Stimulated activated CD4-positive, alpha-beta T cell treated with anti-CD3 and anti-CD28 coated beads, TNF-alpha, amount 100 ng/mL, for 24 hours (primary cell): ENCODE measurements around the gene COL8A2.

Source experiments
- DNase-seq, 3 experiments: peaks; one replicate each; pipeline ENCODE4 v3.0.0-alpha.2; 2020; ENCODE audit warnings: low read depth in 3 of 3

COL8A2 gene

DNA sequence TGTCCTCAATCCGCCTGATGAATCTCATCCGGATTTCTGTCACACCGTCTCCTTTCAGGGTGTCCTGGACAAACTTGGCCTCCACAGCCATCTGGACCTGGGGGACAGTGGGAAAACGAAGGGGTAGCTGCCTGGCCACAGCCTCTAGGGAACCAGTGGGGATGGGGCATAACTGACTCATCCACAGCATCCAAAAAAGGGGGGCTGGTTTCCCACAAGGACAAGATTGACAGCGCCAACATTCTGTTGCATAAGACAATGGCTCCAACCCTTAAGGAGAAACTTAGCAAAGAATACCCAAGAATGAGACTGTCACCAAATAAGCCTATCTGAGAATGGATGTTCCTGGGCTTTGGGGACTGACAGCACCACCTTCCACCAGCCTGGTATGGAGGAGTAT is 12.2 kb upstream of the COL8A2 start:
- DNase-seq, result no peak

DNA sequence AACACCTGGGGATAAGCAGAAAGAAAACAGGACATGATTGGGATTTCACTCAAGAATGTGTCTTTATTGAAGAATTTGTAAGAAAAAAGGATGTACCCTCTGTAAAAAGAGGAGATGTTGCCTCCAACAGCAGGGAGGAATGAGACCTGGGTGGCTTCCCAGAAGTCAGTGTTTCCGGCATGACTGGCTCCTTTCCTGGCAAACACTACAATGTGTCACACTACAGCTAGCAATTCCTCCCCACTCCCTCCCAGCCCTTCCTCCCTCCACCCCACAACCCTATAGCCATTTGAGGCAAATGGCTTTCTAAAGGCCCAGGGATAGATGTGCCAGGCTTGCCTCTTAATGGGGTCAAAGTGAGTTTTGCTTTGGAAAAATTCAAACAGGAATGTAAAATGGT is 11.5 kb upstream of the COL8A2 start:
- no peak for DNase-seq

DNA sequence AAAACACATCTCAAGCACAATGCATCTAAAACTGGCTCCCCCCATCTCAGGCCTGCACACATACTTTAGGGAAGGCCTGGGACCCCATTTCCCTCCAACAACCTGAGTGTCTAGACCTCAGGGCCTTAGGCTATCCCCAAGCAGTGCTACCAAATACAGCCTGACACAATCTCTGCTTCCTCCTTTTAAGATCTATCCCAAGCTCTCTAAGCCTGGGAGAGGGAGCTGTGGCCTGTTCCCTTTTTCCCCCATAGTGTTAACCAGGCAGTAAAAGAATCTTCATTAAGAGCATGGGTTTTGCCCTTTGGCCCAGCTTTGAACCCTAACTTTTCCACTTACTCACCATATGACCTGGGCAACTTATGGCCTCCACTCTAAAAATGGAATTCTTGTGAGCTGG is 10.8 kb upstream of the COL8A2 start:
- no peak for DNase-seq

DNA sequence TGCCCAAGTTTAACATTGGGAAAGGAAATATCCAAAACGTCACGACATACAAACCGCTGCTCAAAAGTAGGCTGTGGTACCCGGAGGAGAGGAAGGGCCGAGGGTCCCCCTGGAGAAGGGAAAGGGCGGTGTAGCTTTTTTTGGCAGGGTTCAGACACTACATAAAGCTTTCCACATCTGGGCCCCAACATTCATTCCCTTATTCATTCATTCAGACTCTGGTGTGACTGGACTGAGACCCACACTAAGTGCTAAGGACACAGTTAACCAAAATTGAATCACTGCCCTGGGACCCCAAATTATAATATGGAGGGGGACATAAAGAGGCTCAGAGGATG is 10.3 kb upstream of the COL8A2 start:
- no peak for DNase-seq

DNA sequence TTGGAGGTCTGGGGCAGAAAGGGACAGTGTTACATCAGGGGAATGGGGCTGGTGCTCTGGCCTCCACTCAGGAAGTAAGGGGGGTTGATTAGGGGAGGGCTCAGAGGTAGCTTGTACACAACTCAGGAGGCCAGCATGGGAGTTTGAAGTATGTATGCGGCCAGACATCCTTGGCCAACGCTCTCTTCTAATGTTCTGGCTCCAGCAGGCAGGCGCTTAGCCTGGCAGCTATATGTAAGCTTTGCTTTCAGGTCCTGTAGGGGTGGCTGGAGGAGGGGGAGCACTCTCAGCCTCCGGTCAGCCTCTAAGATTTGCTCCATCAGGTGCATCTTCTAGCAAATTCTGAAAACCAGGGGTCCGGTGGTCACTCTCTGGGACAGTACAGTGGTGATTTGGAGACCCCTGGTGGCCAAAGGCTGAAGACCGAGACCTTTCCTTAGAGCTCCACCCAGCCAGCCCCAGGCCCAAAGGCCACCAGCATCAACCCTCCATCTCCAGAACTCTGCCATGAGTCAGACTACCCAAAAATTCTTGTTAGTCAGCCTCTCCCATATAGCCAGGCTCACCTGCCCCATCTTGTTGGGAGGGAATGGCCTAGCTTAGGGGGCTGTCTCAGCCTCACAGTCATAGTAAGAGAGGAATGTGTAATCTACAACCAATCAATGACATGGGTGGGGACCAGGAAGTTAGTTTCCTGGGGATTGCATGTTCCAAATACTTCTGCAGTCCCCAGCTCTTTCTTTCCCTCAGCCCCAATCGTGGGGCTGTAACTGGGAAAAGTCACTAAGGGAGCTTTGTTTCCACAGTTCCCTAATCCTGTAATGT is 9.7 kb upstream of the COL8A2 start:
- no peak for DNase-seq

DNA sequence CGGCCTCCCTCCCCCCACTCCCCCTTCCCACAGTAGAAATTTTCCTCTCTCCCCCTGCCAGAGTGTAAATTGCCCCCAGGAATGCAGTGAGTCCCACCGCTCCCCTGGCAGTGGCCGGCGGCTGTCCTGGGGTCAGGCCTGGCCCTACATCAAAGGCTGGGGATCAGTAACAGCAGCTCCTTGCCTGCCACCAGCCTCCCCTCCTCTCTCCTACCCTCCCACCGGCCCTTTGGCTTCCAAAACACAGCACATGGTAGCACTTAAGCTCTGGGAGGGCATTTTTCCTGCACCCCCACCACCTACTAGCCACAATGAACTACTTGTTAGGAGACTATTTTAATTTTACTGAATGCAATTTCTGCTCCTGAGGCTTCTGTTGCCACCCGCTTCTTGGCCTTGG is 9.0 kb upstream of the COL8A2 start:
- DNase-seq, result no peak

DNA sequence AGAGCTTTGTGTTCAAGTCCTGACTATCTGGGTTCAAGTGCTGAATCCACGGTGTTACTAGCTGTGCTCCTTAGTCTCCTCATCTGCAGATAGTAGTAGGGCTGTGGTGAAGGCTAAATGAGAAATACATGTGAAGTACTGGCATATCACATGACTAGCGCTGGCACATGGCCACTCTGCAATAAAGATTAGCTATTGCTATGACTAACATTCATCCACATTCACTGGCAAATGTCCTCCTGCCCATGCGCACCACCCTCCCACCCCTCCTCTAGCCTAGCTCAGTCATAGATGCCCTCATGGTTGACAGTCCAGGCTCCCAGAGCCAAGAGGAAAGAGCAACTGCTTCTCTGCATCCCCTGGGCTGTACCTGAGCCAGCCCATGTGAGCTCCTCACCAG is 8.5 kb upstream of the COL8A2 start:
- no peak for DNase-seq

DNA sequence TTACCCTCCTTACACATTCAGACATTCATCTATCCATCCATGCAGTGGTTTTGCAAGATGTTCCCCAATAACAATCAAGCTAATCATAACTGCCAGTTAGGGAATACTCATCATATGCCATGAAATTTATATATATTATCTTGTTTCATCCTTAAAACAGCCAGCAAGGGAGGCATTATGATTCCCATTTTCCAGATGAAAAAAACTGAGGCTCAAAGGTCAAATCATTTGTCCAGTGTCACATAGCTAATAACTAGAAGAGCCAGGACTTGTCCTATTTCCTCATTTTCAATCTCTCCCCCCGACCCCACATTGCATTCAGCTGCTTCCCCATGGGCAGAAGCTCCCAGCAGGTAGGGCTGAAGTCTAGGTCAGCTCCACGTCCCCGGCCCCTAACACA is 7.0 kb upstream of the COL8A2 start:
- DNase-seq, result no peak

DNA sequence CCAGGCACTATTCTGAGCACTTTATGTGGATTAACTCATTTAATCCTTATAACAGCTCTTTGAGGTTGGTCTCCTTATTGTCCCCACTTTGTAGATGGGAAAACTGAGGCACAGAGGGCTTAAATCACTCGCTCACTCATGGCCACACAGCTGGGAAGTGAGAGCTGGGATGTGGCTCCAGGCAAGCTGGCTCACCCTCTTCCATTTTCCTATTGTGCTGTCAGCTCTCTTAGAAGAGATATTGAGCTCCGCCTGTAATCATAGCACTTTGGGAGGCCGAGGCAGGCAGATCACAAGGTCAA is 3.8 kb upstream of the COL8A2 start:
- DNase-seq, result no peak

DNA sequence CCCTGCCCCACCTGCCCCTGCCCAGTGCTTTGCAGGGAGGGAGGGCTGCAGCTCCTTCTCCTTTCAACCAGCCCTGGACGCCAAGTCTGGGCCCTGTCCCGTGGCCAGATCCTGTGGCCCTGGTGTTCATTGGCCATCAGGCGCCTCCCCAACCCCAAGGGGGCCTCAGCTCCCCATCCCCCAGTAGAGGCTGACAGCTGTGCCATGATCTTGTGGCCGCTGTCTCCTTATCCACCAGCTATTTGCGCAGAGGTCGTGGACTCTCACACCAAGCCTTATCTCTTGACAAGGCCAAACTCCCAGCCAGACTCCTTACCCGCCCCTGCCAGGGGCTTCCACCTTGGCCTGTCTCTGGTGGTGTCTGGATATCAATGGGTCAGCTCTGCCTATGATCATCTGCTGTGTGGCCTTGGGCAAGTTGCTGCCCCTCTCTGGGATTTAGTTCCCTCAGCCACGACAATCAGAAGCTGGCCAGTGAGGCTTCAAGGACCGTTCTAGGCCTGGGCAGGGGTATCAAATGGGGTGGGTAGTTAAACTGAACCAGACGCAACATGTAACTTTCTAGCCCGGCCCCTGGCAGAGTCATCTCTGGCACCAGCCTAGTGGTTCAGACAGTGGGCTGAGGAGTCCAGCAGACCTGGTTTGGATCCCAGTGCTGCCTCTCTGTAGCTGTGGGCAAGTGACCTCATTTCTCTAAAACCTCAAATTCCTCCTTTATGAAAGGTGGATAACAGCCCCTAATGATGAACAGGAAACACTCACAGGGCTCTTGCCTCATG is 3.3 kb upstream of the COL8A2 start:
- no peak for DNase-seq

DNA sequence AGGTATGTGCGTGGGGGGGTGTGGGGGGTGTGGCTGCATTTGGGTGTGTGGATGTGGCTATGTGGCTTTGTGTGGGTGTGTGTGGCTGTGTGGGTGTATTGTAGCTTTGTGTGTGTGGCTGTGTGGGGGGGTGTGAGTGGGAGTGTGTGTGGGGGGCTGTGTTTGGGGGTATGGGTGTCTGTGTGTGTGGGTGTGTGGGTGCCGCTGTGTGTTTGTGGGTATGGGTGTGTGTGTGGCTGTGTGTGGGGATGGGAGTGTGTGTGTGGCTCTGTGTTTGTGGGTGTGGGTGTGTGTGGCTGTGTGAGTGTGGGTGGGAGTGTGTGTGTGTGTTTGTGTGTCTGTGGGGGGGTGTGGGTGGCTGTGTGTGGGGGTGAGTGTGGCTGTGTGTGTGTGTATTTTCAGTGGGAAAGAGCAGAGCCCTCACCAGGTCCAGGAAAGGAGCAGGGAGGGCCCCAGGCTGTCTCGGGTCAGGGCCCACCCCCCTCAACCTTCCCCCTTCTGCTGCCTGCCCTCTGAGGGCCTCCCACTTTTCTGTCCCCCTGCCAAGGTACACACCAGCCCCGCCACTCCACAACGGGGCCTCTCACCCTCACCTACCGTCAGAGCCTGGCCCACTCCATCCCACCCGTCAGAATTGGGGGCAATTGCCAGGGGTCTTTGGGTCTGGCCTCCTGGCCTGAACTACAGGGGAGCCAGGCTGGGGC is 1.9 kb upstream of the COL8A2 start:
- DNase-seq, result no peak

DNA sequence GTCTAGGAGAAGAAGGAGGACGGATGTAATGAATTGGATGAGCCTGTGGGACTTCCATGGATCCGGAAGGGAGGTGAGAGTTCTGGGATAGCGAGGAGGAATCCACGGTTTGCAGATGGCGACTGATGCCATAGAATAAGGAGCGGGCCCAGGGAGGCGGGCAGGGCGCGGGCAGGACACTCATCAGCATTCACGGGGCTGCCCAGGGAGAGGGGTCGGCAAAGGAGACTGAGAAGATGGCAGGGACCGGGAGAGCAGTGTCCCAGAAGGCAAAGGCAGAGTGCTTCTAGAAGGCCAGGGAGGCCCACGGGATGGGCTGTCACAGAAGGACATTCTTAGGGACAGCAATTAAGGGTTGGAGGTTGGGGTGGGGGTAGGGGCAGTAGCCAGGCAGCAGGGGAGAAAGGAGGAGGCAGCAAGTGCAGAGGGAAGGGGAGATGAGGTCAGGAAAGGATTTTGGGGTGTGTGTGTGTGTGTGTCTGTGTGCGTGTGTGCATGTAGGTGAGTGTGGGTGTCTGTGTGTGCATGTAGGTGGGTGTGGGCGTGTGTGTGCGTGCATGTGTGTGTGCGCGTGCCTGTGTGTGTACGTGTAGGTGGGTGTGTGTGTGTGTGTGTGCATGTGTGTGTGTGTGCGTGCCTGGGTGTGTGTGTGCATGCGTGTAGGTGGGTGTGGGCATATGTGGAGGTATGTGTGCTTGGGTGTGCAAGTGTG is 1.1 kb upstream of the COL8A2 start:
- DNase-seq, result no peak

DNA sequence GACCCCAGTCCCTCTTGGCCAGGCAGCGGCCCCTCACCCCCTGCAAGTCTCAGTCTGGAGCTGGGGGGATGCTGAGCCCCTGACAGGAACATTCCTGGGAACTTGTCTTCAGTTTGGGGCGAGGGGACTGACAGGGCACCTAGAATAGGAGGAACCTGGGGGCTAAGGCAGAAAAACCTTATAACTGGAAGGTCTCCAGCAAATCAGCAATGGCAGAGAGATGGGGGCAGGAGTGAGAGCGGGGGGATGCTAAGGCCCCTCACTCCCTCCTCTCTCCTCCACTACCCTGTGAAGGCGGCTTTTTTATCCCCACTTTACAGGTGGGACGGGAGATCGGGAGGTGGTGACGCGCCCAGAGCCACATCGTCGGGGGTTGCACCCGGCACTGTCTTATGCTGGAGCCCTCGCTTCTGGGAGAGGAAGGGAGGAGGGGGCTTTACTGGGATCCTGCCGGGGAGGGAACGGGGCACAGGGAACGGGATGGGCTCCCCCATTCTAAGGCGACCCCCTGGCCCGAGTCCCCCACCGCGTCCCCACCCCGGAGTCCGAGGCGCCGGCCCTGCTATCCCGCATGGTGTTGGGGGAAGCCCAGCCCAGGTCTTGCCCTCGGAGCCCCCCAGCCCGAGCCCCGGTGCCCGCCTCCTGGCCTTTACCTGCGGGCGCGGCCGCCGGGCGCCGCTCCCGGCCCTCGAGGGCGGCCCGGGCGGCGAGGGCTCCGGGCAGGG is 456 bp downstream of the COL8A2 start:
- no peak for DNase-seq

DNA sequence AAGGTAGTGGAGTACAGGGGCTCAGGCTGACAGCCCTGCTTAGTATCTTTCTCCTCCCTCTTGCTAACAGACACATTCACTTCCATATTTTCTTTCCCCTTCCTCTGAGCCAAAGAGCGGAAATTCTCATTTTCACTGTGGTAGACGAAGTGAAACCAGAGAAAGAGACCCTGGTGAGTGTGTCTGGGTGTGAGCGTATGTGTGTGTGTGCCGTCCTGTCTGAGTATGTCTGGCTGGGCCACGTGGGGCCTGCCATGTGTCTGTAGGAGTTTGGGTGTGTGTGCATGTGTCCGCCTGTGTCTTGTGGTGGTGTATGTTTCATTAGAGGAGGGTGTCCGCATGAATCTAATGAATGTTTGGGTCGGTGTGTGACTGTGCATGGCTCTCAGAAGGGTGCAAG is 1.7 kb downstream of the COL8A2 start:
- no peak for DNase-seq

DNA sequence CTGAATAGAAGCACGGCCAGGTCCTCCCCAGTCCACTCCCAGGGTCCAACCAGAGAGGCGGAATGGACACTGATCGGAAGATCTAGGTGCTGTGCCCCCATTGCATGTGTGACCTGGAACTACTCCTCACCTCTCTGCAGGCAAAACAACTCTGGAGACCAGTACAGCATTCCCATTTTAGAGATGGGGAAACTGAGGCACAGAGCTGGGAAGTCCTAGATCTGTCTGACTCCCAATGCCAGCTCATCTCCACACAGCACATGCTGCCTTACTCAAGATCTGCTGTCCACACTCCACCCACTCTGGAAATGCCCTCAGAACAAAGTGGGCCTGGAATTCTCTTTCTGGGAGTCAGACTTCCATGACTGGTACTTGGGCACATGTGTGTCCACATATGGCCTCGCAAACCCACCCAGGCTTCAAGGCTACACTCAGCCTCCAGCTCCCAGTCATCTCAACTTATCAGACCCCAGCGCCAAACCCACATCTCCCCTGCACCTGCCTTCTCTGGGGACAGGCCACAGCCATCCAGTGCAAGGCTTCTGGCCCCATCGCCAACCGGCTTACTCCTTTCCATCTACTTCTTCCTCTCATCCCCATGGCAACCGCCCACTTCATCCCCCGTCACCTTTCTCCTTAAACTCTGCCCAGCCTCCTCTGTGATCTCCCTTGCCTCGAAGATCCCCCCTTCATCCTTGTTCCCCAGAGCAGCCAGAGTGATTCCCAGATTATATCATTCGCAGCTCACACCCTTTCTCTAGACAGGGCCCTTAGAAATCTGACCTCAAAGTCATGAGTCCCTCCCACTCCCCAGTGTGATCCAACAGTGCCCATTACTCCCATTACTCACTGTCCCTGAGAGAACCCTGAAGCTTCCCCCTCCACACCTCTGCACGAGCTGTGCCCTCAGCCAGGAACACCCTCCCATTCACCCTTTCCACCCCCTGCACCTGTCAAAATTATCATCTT is 2.7 kb downstream of the COL8A2 start:
- no peak for DNase-seq

DNA sequence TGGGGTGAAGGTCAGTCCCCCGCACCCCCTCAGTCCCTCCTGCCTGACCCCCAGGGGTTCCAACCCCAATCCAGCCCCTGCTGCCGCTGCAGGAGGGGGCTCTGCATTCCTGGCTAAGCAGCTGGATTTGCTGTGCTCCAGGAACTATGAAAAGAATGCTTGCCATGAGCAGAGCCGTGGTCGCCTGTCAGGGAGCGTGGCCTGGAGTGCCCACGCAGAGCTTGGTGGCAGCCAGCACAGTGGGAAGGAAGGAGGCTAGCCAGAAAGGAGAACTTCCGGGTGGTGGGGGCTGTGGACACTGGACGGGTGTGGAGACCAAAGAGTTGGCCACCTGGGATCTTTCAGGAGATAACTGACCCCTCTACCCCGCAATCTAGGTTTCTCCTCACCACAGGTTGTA is 5.6 kb downstream of the COL8A2 start:
- DNase-seq, result no peak

DNA sequence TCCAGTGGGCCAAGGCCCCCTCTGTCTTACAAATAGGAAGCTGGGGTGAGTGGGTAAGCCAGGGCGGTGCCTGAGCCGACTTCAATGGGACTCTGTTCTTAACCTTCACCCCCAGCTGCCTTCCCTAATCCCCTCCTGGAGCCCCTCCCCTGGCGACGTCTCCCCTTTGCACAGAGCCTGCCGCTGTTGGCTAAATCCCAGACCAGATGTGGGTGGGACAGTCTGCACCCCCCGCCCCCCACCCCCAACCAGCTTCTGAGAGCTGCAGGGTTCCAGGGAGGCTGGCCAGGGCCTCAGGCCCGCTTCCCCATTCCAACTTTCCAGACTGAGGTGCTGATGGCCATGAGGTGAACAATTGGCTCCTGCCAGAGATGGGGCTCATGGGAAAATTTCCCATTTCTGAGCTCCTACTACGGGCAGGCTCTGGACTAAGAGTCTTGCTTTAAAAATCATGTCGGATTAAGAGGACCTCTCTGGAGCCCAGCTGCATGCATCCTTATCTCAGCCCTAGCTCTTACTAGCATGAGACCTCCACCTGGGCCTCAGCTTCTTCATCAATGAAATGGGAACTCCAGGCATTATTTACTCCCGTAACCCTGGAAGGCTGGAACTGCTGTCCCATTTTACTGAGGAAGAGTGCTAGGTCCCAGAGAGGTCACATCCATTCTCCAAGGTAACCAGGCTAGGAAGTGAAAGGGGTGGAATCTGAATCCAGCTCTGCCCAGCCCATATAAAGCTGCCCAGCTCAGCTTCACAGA is 6.4 kb downstream of the COL8A2 start:
- DNase-seq, result no peak

DNA sequence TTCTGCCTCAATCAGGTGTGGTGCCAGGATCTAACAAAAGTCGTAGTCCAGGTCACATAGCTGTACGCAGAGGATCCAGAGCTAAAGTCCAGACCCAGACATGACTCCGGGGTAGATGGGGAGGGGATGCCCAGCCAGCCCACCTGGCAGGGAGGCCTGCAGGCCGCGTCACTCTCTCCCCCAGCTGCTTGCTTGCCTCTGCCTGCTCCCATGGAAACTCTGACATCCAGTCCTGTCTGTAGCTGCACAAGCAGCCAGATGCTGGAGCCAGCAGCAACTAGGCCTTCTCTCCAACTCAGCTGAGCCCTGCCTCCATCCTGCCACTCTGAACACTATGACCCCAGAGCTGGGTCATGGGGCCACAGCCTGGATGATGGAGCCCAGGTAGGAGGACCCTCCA is 8.1 kb downstream of the COL8A2 start:
- DNase-seq, result no peak

DNA sequence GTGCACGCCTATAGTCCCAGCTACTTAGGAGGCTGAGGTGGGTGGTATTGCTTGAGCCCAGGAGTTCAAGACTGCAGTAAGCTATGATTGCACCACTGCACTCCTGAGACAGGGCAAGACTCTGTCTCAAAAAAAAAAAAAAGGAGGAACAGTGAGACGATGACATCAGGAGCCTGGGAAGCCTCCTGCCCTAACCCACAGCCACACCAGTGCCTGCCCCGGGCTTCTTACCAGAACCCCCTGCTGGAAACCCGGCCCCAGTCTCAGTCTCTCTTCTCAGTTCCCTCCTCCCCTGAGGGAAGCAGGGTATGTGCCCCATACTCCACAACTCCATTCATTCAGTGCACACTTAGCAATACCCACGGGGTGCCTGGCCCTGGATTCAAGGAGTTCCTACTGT is 9.1 kb downstream of the COL8A2 start:
- DNase-seq, result no peak

DNA sequence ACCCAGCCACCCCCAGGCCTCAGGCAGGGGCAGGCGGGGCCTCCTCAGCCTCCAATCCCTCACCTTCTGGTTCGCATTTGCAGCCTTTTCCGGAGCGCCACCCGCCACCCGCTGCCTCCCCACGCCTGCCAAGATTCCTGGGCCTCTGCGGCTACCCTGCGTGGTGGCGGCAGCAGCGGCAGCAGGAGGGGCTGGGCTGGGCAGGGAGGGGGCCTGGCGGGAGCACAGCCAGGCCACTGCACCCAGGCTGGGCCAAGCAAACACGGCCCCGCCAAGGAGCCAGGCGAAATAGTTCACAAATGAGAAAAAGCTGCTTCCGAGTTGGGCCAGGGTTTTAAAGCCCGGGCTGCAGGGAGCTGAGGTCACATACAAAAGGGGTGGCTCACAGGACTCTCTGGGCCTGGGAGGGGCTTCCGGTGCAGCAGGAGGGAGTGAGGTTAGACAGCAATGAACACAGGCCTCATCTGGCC is 9.8 kb downstream of the COL8A2 start:
- DNase-seq, result no peak
